HepG2 (cell line): ENCODE data around the gene CDK15. TPM values are rescaled to one million over a fixed set of nuclear protein-coding genes. Genes with fewer than 3 reads are reported as not detected.

Experiments
- ATAC-seq: fragments of 200-7000 bp; cut with Tn5 transposase; 3 replicates; pipeline ENCODE4 v1.9.1; 2020; ENCODE audit warnings: mild to moderate bottlenecking, moderate library complexity
- BruUV-seq: library from RNA; stranded (reverse); fragments of 400-500 nt; replicated peaks from 2 replicates; lab custom pipeline; 2021; lab: Mats Ljungman, UMichigan
- CTCF ChIA-PET: fragments of 300-600 bp; formaldehyde crosslinking; extraction: SDS; loops from one replicate; lab custom pipeline; 2021; ENCODE audit warnings: low total read pairs, inconsistent platforms, low intra/inter-chr PET ratio; lab: Yijun Ruan, JAX
- POLR2A ChIA-PET: fragments of 350-600 bp; sonication (Branson Sonifier 250); formaldehyde crosslinking; loops from one replicate; lab custom pipeline; 2020; ENCODE audit warnings: antibody characterized with exemption, inconsistent platforms; lab: Yijun Ruan, JAX
- DNase-seq: peaks from one replicate; pipeline ENCODE4 v3.0.0-alpha.2; 2015; ENCODE audit warnings: low spot score
- FAIRE-seq: peaks from 3 replicates; lab custom pipeline; 2011; peaks lifted over from hg19 to GRCh38; lab: Jason Lieb, UNC
- H2AFZ ChIP-seq: one replicate; pipeline ENCODE4 v1.6.1; 2011; ENCODE audit warnings: low read length, inconsistent platforms
- H3K27ac ChIP-seq: fragments of 300-600 bp; 3 replicates; pipeline ENCODE4 v1.8.0; 2011; ENCODE audit warnings: mixed run types, mild to moderate bottlenecking, mixed read lengths, low read length, inconsistent platforms; ENCODE audit not compliant: insufficient read depth; ENCODE audit errors: extremely low read length
- H3K27me3 ChIP-seq, 2 experiments: fragments of 200-600 bp in 1 of 2; 2 replicates in 1 of 2; 3 replicates in 1 of 2; pipeline versions ENCODE4 v1.6.0 to v1.8.0; 2011; ENCODE audit warnings: low read length in 2 of 2, mild to moderate bottlenecking in 2 of 2, moderate library complexity in 2 of 2, inconsistent platforms in 1 of 2; ENCODE audit not compliant: insufficient read depth in 2 of 2, control insufficient read depth in 1 of 2
- H3K36me3 ChIP-seq, 2 experiments: fragments of 200-600 bp in 1 of 2; replicated peaks in 1 of 2; 2 replicates in 1 of 2; 3 replicates in 1 of 2; pipeline versions ENCODE4 v1.5.1 to v1.8.0; 2011; ENCODE audit warnings: low read length in 2 of 2, inconsistent platforms in 1 of 2; ENCODE audit not compliant: insufficient read depth in 2 of 2, control insufficient read depth in 1 of 2
- H3K4me1 ChIP-seq: 2 replicates; pipeline ENCODE4 v1.5.1; 2012; ENCODE audit warnings: low read length, inconsistent platforms; ENCODE audit not compliant: insufficient read depth
- H3K4me2 ChIP-seq: 2 replicates; pipeline ENCODE4 v1.6.0; 2011; ENCODE audit warnings: low read depth, low read length, inconsistent platforms
- H3K4me3 ChIP-seq, 3 experiments: fragments of 200-600 bp in 1 of 3; sonication (generic), shearing (Covaris generic) in 1 of 3; replicated peaks in 1 of 3; 2 replicates each; pipeline ENCODE4 v1.5.1; 2011 to 2016; ENCODE audit warnings: low read length in 3 of 3, inconsistent platforms in 2 of 3, low read depth in 2 of 3, mild to moderate bottlenecking in 2 of 3, control low read depth in 1 of 3, mixed read lengths in 1 of 3; ENCODE audit not compliant: insufficient read depth in 1 of 3
- H3K79me2 ChIP-seq: one replicate; pipeline ENCODE4 v1.6.1; 2011; ENCODE audit warnings: low read length, inconsistent platforms; ENCODE audit not compliant: insufficient read depth
- H3K9ac ChIP-seq: 2 replicates; pipeline ENCODE4 v1.6.0; 2011; ENCODE audit warnings: mild to moderate bottlenecking, low read depth, low read length, inconsistent platforms; ENCODE audit not compliant: insufficient read depth
- H3K9me3 ChIP-seq: 2 replicates; pipeline ENCODE4 v1.5.1; 2012; ENCODE audit warnings: mild to moderate bottlenecking, low read length
- H4K20me1 ChIP-seq: 2 replicates; pipeline ENCODE4 v1.6.0; 2011; ENCODE audit warnings: inconsistent platforms, mild to moderate bottlenecking, low read length, moderate library complexity; ENCODE audit not compliant: insufficient read depth
- CSRNP1 ChIP-seq: sonication (generic); formaldehyde crosslinking; IDR thresholded peaks from 2 replicates; pipeline ENCODE4 v1.8.1; 2023; ENCODE audit warnings: mild to moderate bottlenecking, missing genetic modification reagents
- JUN ChIP-seq: sonication (generic); formaldehyde crosslinking; IDR thresholded peaks from 2 replicates; pipeline ENCODE4 v1.4.0; 2020; ENCODE audit warnings: mild to moderate bottlenecking, missing genetic modification reagents
- KAT8 ChIP-seq: IDR thresholded peaks from 2 replicates; pipeline ENCODE4 v1.6.1; 2016; ENCODE audit warnings: missing genetic modification reagents, missing compliant biosample characterization
- KDM1A ChIP-seq: IDR thresholded peaks from 2 replicates; pipeline ENCODE4 v1.6.1; 2016; ENCODE audit warnings: missing compliant biosample characterization
- MBD4 ChIP-seq: IDR thresholded peaks from 2 replicates; pipeline ENCODE4 v1.6.1; 2012; ENCODE audit warnings: low read length, inconsistent platforms, borderline replicate concordance
- NFKB2 ChIP-seq: sonication (generic); formaldehyde crosslinking; IDR thresholded peaks from 2 replicates; pipeline ENCODE4 v1.4.0; 2020; ENCODE audit warnings: missing genetic modification reagents, borderline replicate concordance
- NR2F6 ChIP-seq, 2 experiments: IDR thresholded peaks; 2 replicates each; pipeline ENCODE4 v1.6.1; 2016; ENCODE audit warnings: antibody characterized with exemption in 1 of 2, mild to moderate bottlenecking in 1 of 2
- PATZ1 ChIP-seq: sonication (generic); formaldehyde crosslinking; IDR thresholded peaks from 2 replicates; pipeline ENCODE4 v1.4.0; 2020; ENCODE audit warnings: missing genetic modification reagents
- SSRP1 ChIP-seq: IDR thresholded peaks from 2 replicates; pipeline ENCODE4 v1.6.1; 2016; ENCODE audit warnings: control low read depth
- TMF1 ChIP-seq: sonication (generic); formaldehyde crosslinking; IDR thresholded peaks from 2 replicates; pipeline ENCODE4 v1.8.1; 2022; ENCODE audit warnings: low read depth, missing genetic modification reagents
- ZFP62 ChIP-seq: sonication (generic); formaldehyde crosslinking; IDR thresholded peaks from 2 replicates; pipeline ENCODE4 v1.4.0; 2020; ENCODE audit warnings: missing genetic modification reagents
- ZNF3 ChIP-seq: IDR thresholded peaks from 2 replicates; pipeline ENCODE4 v1.7.0; 2017; ENCODE audit warnings: inconsistent platforms
- ZNF33A ChIP-seq: sonication (generic); formaldehyde crosslinking; IDR thresholded peaks from 2 replicates; pipeline ENCODE4 v1.5.1; 2020; ENCODE audit warnings: missing genetic modification reagents, mild to moderate bottlenecking, moderate library complexity, borderline replicate concordance
- ZNF710 ChIP-seq: sonication (generic); formaldehyde crosslinking; IDR thresholded peaks from 2 replicates; pipeline ENCODE4 v1.5.0; 2020; ENCODE audit warnings: mild to moderate bottlenecking, missing genetic modification reagents, borderline replicate concordance
- ZNF740 ChIP-seq: sonication (generic); formaldehyde crosslinking; IDR thresholded peaks from 2 replicates; pipeline ENCODE4 v1.4.0; 2020; ENCODE audit warnings: missing genetic modification reagents
- in situ Hi-C: cut with HindIII; loops from 2 replicates; pipeline ENCODE4 v1.10.0; 2017; ENCODE audit warnings: low pct_unique_long_range_greater_than_20kb; ENCODE audit not compliant: extremely low pct_ligation_motif_present
- intact Hi-C: fragments of 100-400 bp; cut with micrococcal nuclease; formaldehyde crosslinking; loops from one replicate; pipeline ENCODE4 v1.10.0; 2022; ENCODE audit not compliant: unreplicated experiment
- polyA plus RNA-seq, 8 experiments: library from polyadenylated mRNA; depleted of rRNA in 3 of 8; stranded (reverse) in 7 of 8; unstranded in 1 of 8; fragments of >200 nt; fragmentation: Illumina TruSeq in 4 of 8; extraction: Trizol in 4 of 8; gene quantifications; 2 replicates each; pipeline versions ENCODE4 v1.2.1 to v1.2.3, GENCODE V29; 2011 to 2016; ENCODE audit warnings: low read depth in 4 of 8, missing spikeins in 1 of 8, mixed read lengths in 1 of 8; ENCODE audit not compliant: insufficient read depth in 1 of 8
- total RNA-seq, 5 experiments: library from RNA; depleted of rRNA; stranded (reverse); fragments of >200 nt; fragmentation: Illumina TruSeq; extraction: Trizol; gene quantifications; 2 replicates each; pipeline ENCODE4 v1.2.3, GENCODE V29; 2016; ENCODE audit warnings: low read depth in 1 of 5
- TF ChIP-seq, protein P1 (sequence below), 2 experiments: sonication (generic) in 1 of 2; formaldehyde crosslinking in 1 of 2; IDR thresholded peaks; 2 replicates each; pipeline versions ENCODE4 v1.5.1 to v1.6.1; 2011 to 2020; ENCODE audit warnings: borderline replicate concordance in 1 of 2, low read depth in 1 of 2, low read length in 1 of 2, mild to moderate bottlenecking in 1 of 2, missing genetic modification reagents in 1 of 2, moderate library complexity in 1 of 2

The CDK15 gene
- total and polyA plus RNA-seq, 2 of the 13 experiments (the other 11 are each of a cell fraction or from before 2014, with no cell fraction given): not detected

- H3K9me3 ChIP-seq: no peaks in the 10 kb centered on the region
- no peak overlapping the region for H3K27ac ChIP-seq
- H4K20me1 ChIP-seq: no peaks in the 10 kb centered on the region
- no peak for FAIRE-seq
- no peaks in the 10 kb centered on the region for H3K27me3 ChIP-seq
- H3K36me3 ChIP-seq: no peaks in the 10 kb centered on the region
- in situ Hi-C loops: no loop called here
- no peak for TF ChIP-seq TMF1 (CRISPR knock-in tag)
- no peak for TF ChIP-seq SSRP1
- TF ChIP-seq NFKB2 (CRISPR knock-in tag): no peak
- no peak for TF ChIP-seq JUN (CRISPR knock-in tag)
- TF ChIP-seq ZNF3 (CRISPR knock-in tag): no peak
- TF ChIP-seq ZNF33A (CRISPR knock-in tag): no peak
- TF ChIP-seq MBD4: no peak
- no peak for TF ChIP-seq ZNF710 (CRISPR knock-in tag)
- no peak for TF ChIP-seq CSRNP1 (CRISPR knock-in tag)
- TF ChIP-seq NR2F6 (IDR thresholded peaks at IDR 0.05): no peak
- TF ChIP-seq NR2F6 (CRISPR knock-in tag; IDR thresholded peaks at IDR 0.05): no peak
- TF ChIP-seq ZNF740 (CRISPR knock-in tag): no peak
- no peak for TF ChIP-seq ZFP62 (CRISPR knock-in tag)
- TF ChIP-seq, protein P1, sequence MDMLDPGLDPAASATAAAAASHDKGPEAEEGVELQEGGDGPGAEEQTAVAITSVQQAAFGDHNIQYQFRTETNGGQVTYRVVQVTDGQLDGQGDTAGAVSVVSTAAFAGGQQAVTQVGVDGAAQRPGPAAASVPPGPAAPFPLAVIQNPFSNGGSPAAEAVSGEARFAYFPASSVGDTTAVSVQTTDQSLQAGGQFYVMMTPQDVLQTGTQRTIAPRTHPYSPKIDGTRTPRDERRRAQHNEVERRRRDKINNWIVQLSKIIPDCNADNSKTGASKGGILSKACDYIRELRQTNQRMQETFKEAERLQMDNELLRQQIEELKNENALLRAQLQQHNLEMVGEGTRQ (IDR thresholded peaks at IDR 0.05; ENCODE audit: low read depth, low read length): no peak
- TF ChIP-seq, protein P1 (CRISPR knock-in tag; IDR thresholded peaks at IDR 0.05; ENCODE audit: borderline replicate concordance): no peak
- no peak for TF ChIP-seq KDM1A (CRISPR knock-in tag)
- no peak for TF ChIP-seq KAT8 (CRISPR knock-in tag)
- TF ChIP-seq PATZ1 (CRISPR knock-in tag): no peak
- no peak overlapping the region for H3K9ac ChIP-seq
- no peak overlapping the region for H3K4me2 ChIP-seq
- intact Hi-C loops: no loop called here
- no peak overlapping the region for H3K4me3 ChIP-seq
- H3K79me2 ChIP-seq: no peaks in the 10 kb centered on the region
- DNase-seq: no peak
- POLR2A ChIA-PET: no interaction called here
- no peak overlapping the region for H2AFZ ChIP-seq
- CTCF ChIA-PET: no interaction called here
- no peak for ATAC-seq
- no peaks in the 10 kb centered on the region for H3K4me1 ChIP-seq
- BruUV-seq: no TSS peak
Observed at GRCh38 chr2:201847481-201847880, 41.1 kb downstream of the CDK15 start.
